ENCODE results near the gene TNFRSF1B.
A peak's percentile ranks its signal among the peaks of the same experiment; 100 is the strongest.

TNFRSF1B gene

GRCh38 chr1:12177156-12177998 lies 10.6 kb downstream of the TNFRSF1B start:
- H3K4me3 ChIP-seq (ENCODE audit: low read depth, low read length): no peak overlapping the region
- TF ChIP-seq CTCF (IDR thresholded peaks at IDR 0.05; ENCODE audit: insufficient read depth, low read depth, low read length, missing control alignments): no peak
- DNase-seq (ENCODE audit: low read depth): no peak

- no peak for DNase-seq (ENCODE audit: low read depth)
- no peak overlapping the region for H3K4me3 ChIP-seq (ENCODE audit: low read depth, low read length)
- TF ChIP-seq CTCF (IDR thresholded peaks at IDR 0.05; ENCODE audit: insufficient read depth, low read depth, low read length, missing control alignments): no peak
Measured at GRCh38 chr1:12177999-12178441, 11.2 kb downstream of the TNFRSF1B start.

- TF ChIP-seq CTCF (IDR thresholded peaks at IDR 0.05; ENCODE audit: insufficient read depth, low read depth, low read length, missing control alignments): no peak
- no peak for DNase-seq (ENCODE audit: low read depth)
- no peak overlapping the region for H3K4me3 ChIP-seq (ENCODE audit: low read depth, low read length)
Measured at GRCh38 chr1:12178511-12178910, 11.7 kb downstream of the TNFRSF1B start.

GRCh38 chr1:12179111-12179519 lies 12.3 kb downstream of the TNFRSF1B start:
- TF ChIP-seq CTCF (IDR thresholded peaks at IDR 0.05; ENCODE audit: insufficient read depth, low read depth, low read length, missing control alignments): no peak
- H3K4me3 ChIP-seq (ENCODE audit: low read depth, low read length): no peak overlapping the region
- DNase-seq (ENCODE audit: low read depth): peak; percentile 55

- no peak overlapping the region for H3K4me3 ChIP-seq (ENCODE audit: low read depth, low read length)
- DNase-seq (ENCODE audit: low read depth): no peak
- TF ChIP-seq CTCF (IDR thresholded peaks at IDR 0.05; ENCODE audit: insufficient read depth, low read depth, low read length, missing control alignments): no peak
Measured at GRCh38 chr1:12179676-12180075, 12.9 kb downstream of the TNFRSF1B start.

- DNase-seq (ENCODE audit: low read depth): no peak
- H3K4me3 ChIP-seq (ENCODE audit: low read depth, low read length): no peak overlapping the region
- TF ChIP-seq CTCF (IDR thresholded peaks at IDR 0.05; ENCODE audit: insufficient read depth, low read depth, low read length, missing control alignments): no peak
Measured at GRCh38 chr1:12180315-12180714, 13.5 kb downstream of the TNFRSF1B start.

GRCh38 chr1:12180903-12181302 lies 14.1 kb downstream of the TNFRSF1B start:
- TF ChIP-seq CTCF (IDR thresholded peaks at IDR 0.05; ENCODE audit: insufficient read depth, low read depth, low read length, missing control alignments): no peak
- DNase-seq (ENCODE audit: low read depth): no peak

More at GRCh38 chr1:12180903-12181302, 14.1 kb downstream of the TNFRSF1B start:
- no peak overlapping the region for H3K4me3 ChIP-seq (ENCODE audit: low read depth, low read length)
